Activated CD8-positive, alpha-beta memory T cell treated with anti-CD3 and anti-CD28 coated beads for 4 hours (primary cell): ENCODE results near the gene USP15.

Experiments used
- DNase-seq, 2 donors: peaks; one replicate each; pipeline ENCODE4 v3.0.0-alpha.2; 2020; ENCODE audit warnings: low read depth in 2 of 2

The USP15 gene

GRCh38 chr12:62256408-62257096, 3.7 kb upstream of the USP15 start:
- DNase-seq: peak; percentile 43 to 71

GRCh38 chr12:62258231-62258630, 2.0 kb upstream of the USP15 start:
- no peak for DNase-seq

GRCh38 chr12:62258941-62259630, 1.1 kb upstream of the USP15 start:
- DNase-seq: no peak

GRCh38 chr12:62259631-62259992, 592 bp upstream of the USP15 start:
- DNase-seq: no peak

GRCh38 chr12:62260733-62261683, 804 bp downstream of the USP15 start:
- peak in 1 of 2 donors; percentile 28 for DNase-seq

GRCh38 chr12:62261876-62262517, 1.8 kb downstream of the USP15 start:
- no peak for DNase-seq

- DNase-seq: no peak
Measured at GRCh38 chr12:62263232-62263631, 3.0 kb downstream of the USP15 start.

GRCh38 chr12:62263966-62264365, 3.8 kb downstream of the USP15 start:
- no peak for DNase-seq

GRCh38 chr12:62264706-62265105, 4.5 kb downstream of the USP15 start:
- no peak for DNase-seq

GRCh38 chr12:62265511-62265910, 5.3 kb downstream of the USP15 start:
- DNase-seq: no peak

GRCh38 chr12:62267026-62267425, 6.8 kb downstream of the USP15 start:
- no peak for DNase-seq

- no peak for DNase-seq
Measured at GRCh38 chr12:62267480-62267879, 7.3 kb downstream of the USP15 start.

- DNase-seq: no peak
Measured at GRCh38 chr12:62268956-62269355, 8.8 kb downstream of the USP15 start.

- DNase-seq: no peak
Measured at GRCh38 chr12:62269464-62270228, 9.4 kb downstream of the USP15 start.

GRCh38 chr12:62270384-62270783, 10.2 kb downstream of the USP15 start:
- no peak for DNase-seq

- DNase-seq: no peak
Measured at GRCh38 chr12:62270872-62271271, 10.7 kb downstream of the USP15 start.

GRCh38 chr12:62272936-62273552, 12.8 kb downstream of the USP15 start:
- DNase-seq: no peak

- no peak for DNase-seq
Measured at GRCh38 chr12:62273724-62274380, 13.6 kb downstream of the USP15 start.

- DNase-seq: no peak
Measured at GRCh38 chr12:62278022-62278421, 17.8 kb downstream of the USP15 start.

GRCh38 chr12:62279058-62279457, 18.9 kb downstream of the USP15 start:
- no peak for DNase-seq
